IPS-20b (cell line): ENCODE measurements around the gene TEDC2.

Experiments
- H3K27ac ChIP-seq: one replicate; pipeline ENCODE4 v1.5.1; 2013; ENCODE audit warnings: low read length
- H3K27me3 ChIP-seq: 2 replicates; pipeline ENCODE4 v1.6.1; 2013; ENCODE audit warnings: mild to moderate bottlenecking, low read length, inconsistent platforms; ENCODE audit not compliant: insufficient read depth
- H3K36me3 ChIP-seq: 2 replicates; pipeline ENCODE4 v1.6.1; 2013; ENCODE audit warnings: low read depth, mild to moderate bottlenecking, inconsistent platforms, low read length, moderate library complexity; ENCODE audit not compliant: insufficient read depth
- H3K4me1 ChIP-seq: 2 replicates; pipeline ENCODE4 v1.6.1; 2013; ENCODE audit warnings: mild to moderate bottlenecking, control low read depth, inconsistent platforms, low read length, moderate library complexity; ENCODE audit not compliant: insufficient read depth
- H3K4me3 ChIP-seq: 2 replicates; pipeline ENCODE4 v1.5.1; 2013; ENCODE audit warnings: mild to moderate bottlenecking, low read length, inconsistent platforms
- H3K9ac ChIP-seq: 2 replicates; pipeline ENCODE4 v1.6.1; 2013; ENCODE audit warnings: low read depth, mild to moderate bottlenecking, inconsistent platforms, low read length, moderate library complexity
- H3K9me3 ChIP-seq: 2 replicates; pipeline ENCODE4 v1.6.1; 2013; ENCODE audit warnings: mild to moderate bottlenecking, low read depth, low read length, inconsistent platforms; ENCODE audit not compliant: insufficient read depth

Gene TEDC2

DNA sequence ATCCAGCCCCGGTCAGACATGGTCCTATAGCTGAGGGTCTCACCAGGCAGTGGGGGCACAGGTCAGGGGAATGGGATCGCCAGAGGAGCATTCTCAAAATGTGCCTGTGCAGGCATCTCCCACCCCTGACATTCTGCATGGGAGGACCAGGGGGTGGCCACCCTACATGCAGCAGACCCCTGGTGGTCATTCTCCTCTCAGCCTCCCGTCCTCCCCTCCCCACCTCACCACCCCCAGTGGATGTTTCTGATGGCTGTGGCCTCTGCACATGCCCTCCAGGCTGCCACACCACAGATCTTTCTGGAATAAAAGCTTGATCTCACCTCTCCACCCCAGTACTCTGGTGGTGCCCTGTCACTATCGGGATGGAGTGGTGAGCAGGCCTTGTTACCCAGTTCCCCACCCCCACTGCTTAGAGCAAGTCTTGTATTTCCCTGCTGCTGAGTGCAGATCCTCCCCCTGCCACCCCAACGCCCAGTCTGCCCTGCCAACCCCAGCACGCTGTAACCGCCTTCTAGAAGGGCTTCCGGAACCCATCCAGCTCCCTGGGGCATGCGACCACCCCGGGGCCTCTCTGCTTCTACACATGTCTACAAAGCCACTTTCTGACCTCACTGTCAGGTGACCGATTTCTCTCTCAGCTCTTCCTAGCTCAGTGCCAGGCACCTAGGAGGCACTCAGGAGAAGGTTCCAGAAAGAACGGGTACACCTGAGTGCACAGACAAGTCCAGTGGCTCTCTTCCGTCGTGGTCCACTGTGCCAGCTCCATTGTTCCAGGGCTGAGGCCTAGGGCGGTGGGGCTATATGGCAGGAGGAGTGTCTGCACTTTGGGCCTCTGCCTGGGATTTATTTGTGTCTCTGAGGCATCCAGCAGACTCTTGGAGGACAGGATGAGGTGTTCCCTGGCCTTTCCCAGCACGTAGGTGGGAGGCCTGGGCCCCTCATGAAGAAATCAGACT lies 24.3 kb downstream of the TEDC2 start:
- Histone ChIP-seq H3K4me3 (no peak overlapping the region), H3K9me3 (no peaks in the 10 kb centered on the region), H3K27me3 (no peaks in the 10 kb centered on the region), H3K36me3 (no peaks in the 10 kb centered on the region; the same call in 1 of the 2 replicates), H3K9ac (no peak overlapping the region), H3K27ac (no peak overlapping the region), H3K4me1 (no peaks in the 10 kb centered on the region)

DNA sequence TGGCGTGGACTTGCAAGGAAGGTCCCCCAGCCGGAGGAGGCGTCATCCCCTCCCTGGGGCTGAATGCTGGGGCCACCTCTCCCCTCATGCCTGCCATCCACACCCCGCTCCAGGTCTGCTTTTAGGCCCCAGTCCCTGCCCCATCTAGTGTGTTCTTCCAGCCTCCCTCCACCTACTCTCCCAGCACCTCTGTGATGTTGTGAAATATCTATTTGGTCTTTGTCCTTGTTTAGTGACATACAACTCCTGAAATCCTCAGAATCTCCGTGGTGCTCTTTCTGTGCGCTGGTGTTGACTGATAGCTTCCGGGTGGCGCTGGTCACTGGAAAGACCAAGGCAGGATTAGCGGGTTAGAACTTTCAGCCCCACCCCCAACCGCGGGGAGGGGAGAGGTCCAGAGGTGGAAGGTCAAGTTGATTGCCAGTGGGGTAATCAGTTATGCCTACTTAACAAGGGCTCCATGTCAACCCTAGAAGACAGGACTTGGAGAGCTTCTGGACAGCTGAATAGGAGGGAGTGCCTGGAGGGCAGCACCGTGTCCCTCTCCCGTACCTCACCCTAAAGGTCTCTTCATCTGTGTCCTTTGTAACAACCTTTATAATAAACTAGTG lies 25.1 kb downstream of the TEDC2 start:
- H3K9me3 ChIP-seq: no peaks in the 10 kb centered on the region
- no peak overlapping the region for H3K4me3 ChIP-seq
- H3K4me1 ChIP-seq: no peaks in the 10 kb centered on the region
- H3K27ac ChIP-seq: no peak overlapping the region
- no peaks in the 10 kb centered on the region for H3K27me3 ChIP-seq
- H3K36me3 ChIP-seq: no peaks in the 10 kb centered on the region; the same call in 1 of the 2 replicates
- no peak overlapping the region for H3K9ac ChIP-seq

DNA sequence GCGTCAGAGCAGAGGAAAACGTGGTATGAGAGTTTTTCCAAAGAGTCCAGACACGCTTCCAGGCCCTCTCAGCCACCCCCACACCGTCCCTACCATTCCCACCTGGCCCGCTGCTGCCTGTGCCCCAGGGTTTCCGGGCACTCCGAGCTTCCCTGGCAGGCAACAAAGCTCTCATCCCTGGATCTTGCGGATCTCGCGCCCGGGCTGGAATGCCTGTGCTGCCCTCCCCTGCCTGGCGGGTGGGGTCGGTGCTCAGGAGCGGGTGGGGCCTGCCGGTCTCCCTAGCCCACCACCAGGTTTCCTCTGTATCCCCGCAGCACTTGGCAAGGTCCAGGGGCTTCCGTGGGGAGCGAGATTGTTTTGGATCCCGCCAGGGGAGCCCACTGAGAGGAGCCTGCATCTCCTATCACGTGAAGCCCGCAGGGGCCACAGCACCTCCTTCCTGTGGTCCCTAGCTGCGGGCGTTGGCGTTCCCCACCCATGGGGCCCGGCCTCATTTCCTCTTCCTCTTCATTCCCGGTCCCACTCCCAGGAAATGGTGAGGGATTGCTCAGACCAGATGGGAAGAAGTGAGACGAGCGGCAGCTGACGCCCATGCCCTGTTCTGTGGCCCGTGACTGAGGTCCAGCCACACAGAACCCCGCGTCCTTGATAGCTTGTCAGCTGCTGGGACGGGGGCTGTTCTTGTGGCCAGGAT lies 26.1 kb downstream of the TEDC2 start:
- H3K4me1 ChIP-seq: no peaks in the 10 kb centered on the region
- no peak overlapping the region for H3K4me3 ChIP-seq
- no peak overlapping the region for H3K9ac ChIP-seq
- no peaks in the 10 kb centered on the region; the same call in 1 of the 2 replicates for H3K36me3 ChIP-seq
- H3K9me3 ChIP-seq: no peaks in the 10 kb centered on the region
- H3K27me3 ChIP-seq: no peaks in the 10 kb centered on the region
- no peak overlapping the region for H3K27ac ChIP-seq

DNA sequence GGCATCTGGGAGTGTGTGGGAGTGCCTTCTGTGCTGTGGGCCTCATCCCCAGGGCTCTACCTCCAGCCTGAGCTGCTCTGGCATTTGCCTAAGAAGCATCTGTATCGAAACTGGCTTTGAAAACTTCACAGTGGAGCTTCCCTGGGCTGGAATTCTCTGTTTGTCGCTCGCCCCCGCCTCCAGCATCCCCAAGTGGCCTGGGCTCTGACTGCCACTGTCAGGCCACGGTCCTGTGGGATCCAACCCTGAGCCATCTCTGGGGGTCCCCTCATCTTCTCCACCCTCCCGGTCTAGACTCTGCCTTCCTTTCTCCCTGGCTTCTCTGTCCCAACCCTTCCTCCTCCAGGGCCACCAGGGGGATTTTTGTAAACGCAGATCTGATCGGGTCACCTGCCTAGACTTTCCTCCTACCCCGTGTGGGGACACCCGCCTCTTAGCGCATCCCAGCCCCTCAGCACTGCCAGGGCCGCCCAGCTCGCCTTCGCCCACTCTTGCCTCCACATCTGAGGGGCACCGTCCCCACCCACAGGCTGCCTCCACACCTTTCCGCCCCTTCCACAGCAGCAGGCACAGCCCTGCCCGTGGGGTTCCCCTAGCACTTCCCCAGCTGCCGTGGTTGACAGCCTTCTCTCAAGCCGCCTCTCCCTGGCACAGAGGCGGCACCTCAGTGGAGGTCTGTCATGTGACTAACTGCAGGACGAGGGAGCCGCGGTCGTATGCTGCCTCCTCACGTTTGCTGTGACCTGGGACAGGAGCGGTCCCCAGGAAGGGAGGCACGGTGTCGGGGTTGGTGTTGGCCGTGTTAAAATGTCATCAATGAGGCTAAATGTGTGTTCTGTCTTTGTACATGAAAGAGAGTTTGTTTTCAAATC lies 27.0 kb downstream of the TEDC2 start:
- Histone ChIP-seq H3K4me1 (no peaks in the 10 kb centered on the region), H3K4me3 (no peak overlapping the region), H3K9ac (no peak overlapping the region), H3K27me3 (no peaks in the 10 kb centered on the region), H3K36me3 (no peaks in the 10 kb centered on the region; the same call in 1 of the 2 replicates), H3K27ac (no peak overlapping the region), H3K9me3 (no peaks in the 10 kb centered on the region)

DNA sequence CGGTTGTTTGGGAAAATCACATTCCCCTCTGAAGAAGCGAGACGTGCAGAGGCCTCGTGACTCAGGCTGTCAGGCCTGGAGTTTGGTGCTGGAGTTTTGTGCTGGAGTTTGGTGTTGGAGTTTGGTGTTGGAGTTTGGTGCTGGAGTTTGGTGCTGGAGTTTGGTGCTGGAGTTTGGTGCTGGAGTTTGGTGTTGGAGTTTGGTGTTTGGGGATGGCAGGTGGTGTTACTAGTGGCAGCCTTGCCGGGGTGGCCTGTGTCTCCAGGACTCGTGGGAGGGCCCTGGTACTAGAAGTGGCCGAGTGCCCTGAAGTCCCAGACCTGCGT lies 27.6 kb downstream of the TEDC2 start:
- Histone ChIP-seq H3K4me3 (no peak overlapping the region), H3K4me1 (no peaks in the 10 kb centered on the region), H3K9ac (no peak overlapping the region), H3K27me3 (no peaks in the 10 kb centered on the region), H3K9me3 (no peaks in the 10 kb centered on the region), H3K27ac (no peak overlapping the region), H3K36me3 (no peaks in the 10 kb centered on the region; the same call in 1 of the 2 replicates)

DNA sequence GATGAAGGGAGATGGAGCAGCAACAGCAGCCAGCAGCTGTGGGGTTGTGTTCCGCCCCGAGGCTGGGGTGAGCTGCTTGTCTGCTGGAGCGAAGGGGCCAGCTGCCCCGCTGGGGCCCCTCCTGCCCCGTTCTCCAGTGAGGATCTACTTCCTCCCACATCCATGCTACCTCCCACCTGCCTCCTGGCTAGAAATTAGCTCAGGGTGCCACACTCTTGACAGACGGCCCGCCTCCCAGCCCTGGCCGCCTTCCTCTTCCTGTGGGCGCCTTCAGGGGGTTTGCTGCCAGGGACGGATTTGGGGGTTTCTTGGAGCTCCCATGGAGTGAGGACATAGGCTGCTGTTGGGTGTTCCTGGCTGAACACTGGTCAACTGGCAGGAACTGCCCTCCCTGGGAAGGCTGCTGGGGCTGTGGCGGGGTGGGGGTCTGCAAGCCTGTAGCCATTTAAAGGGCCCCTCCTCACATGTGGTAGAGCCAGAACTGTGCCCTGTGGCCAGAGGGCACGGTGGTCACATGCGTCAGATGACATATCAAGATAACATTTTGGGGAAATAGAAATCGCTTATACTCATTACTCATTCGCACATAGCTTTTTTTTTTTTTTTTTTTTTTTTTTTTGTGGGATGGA lies 28.1 kb downstream of the TEDC2 start:
- H3K9ac ChIP-seq: no peak overlapping the region
- no peaks in the 10 kb centered on the region for H3K9me3 ChIP-seq
- H3K4me3 ChIP-seq: no peak overlapping the region
- H3K27ac ChIP-seq: no peak overlapping the region
- no peaks in the 10 kb centered on the region for H3K27me3 ChIP-seq
- H3K4me1 ChIP-seq: no peaks in the 10 kb centered on the region
- no peaks in the 10 kb centered on the region for H3K36me3 ChIP-seq

DNA sequence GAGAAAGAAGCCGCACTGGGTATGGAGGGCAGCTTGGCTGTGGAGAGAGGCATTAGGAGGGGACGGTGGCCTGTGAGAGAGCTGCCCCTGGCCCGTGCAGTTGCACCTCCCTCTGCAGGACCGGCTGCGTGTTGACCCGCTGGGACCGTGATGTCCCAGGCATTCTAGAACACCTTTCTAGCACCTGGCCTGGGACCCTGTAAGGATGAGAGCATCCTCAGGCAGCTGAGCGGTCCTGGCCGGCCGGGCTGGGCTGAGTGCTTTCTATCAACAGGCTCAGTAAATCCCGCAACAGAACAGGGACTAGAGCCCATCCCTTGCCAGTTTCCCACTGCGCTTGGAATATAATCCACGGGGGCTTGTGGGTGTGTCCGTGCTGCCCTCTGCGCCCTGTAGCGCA lies 29.7 kb downstream of the TEDC2 start:
- Histone ChIP-seq H3K27me3 (no peaks in the 10 kb centered on the region), H3K36me3 (no peaks in the 10 kb centered on the region), H3K9me3 (no peaks in the 10 kb centered on the region), H3K4me1 (no peaks in the 10 kb centered on the region), H3K9ac (no peak overlapping the region), H3K4me3 (no peak overlapping the region), H3K27ac (no peak overlapping the region)

DNA sequence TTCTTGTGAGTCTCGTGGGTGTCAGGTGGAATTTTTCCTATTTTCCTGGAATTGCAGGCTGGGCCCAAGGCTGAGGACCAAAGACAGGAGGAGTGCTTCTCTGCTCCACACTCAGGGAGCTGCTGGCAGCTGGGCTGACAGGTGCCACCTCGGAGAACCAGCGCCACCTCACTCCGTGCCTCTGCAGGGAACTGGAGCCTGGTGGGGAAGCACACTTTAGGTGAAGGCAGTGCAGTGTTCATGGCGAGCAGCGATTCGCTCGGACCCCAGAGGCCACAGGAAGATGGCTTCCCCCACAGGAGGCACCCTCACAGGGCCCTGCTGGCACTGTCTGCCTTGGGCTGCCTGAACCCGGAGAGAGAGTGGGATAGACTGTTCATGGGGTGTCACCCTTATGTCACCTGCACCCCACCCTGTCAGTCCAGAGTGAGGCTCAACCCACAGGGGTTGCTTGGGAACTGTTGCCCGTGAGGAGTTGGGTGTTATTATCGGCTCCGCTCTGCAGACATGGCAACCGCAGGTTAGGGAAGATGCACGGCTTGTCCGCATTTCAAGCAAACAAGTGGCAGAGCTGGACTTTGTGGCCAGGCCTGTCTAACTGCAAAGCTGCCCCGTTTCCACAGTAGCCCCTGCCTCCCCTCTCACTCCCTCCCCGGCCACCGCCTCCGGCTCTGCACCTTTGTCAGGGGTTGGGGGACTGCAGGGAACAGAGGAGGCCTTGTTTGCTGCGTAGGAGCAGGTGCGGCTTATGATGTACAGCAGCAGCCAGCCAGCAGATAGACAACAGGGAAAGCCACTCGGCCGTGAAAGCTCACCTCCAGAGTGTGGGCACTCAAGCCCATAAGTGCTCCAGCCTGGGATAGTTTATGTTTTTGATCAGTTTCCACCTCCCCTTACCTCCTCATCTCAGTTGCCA lies 30.5 kb downstream of the TEDC2 start:
- no peak overlapping the region for H3K9ac ChIP-seq
- no peaks in the 10 kb centered on the region for H3K9me3 ChIP-seq
- H3K36me3 ChIP-seq: no peaks in the 10 kb centered on the region
- no peak overlapping the region for H3K4me3 ChIP-seq
- H3K4me1 ChIP-seq: no peaks in the 10 kb centered on the region
- H3K27me3 ChIP-seq: no peaks in the 10 kb centered on the region
- no peak overlapping the region for H3K27ac ChIP-seq

DNA sequence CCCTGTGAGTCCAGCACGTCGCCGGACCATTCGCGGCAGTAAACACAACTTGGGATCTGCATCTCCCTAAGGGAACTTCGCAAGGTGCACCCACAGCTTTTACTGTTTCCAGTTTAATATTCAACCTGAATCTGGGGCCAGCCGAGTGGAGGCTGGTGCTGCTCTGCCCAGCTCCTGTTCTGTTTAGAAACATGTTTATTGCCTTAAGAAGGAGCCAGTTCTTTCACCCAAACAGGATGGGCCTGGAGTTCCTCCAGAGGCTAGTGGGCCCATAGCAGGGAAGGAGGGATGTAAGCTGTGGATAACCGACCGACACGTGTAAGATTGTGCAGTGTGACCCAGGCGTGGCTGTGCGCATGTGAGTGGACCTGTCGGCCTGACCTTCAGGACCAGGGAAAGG lies 32.4 kb downstream of the TEDC2 start:
- H3K27me3 ChIP-seq: no peaks in the 10 kb centered on the region
- H3K27ac ChIP-seq: no peak overlapping the region
- H3K36me3 ChIP-seq: no peaks in the 10 kb centered on the region
- no peaks in the 10 kb centered on the region for H3K4me1 ChIP-seq
- H3K4me3 ChIP-seq: no peak overlapping the region
- H3K9ac ChIP-seq: no peak overlapping the region
- H3K9me3 ChIP-seq: no peaks in the 10 kb centered on the region

DNA sequence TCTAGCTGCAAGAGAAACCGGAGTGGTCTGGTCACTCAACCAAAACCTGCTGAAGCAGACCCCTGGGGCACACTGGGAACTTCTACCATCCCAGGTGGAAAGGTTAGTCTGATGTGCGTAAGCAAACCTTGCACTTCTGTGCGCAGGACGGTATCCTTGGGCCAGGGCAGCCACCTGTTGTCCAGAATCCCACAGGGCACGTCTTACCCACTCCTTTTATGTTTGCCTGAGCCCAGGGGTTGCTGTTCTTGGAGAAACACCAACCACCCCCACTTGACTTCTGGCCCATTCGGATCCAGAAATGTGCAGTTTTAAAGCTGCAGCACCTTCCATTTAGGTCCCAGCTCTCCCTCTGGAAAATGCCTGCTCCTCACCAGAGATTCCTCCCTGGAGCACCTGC lies 33.7 kb downstream of the TEDC2 start:
- Histone ChIP-seq H3K27me3 (no peaks in the 10 kb centered on the region), H3K27ac (no peak overlapping the region), H3K36me3 (0 out of 2 replicates have a peak, but pooled peaks cover 6% of the 10 kb centered on the region), H3K4me3 (no peak overlapping the region), H3K4me1 (no peaks in the 10 kb centered on the region), H3K9ac (no peak overlapping the region), H3K9me3 (no peaks in the 10 kb centered on the region)
